Spleen (tissue), 7 donors: ENCODE measurements around the gene COLEC12.

Source experiments
- POLR2A ChIP-seq, 3 donors: fragments of 450-650 bp; IDR thresholded peaks; one replicate each; pipeline ENCODE4 v1.5.1; 2017; ENCODE audit warnings: antibody characterized with exemption in 3 of 3, mild to moderate bottlenecking in 1 of 3
- POLR2AphosphoS5 ChIP-seq, 3 donors: sonication (generic); formaldehyde crosslinking; IDR thresholded peaks; one replicate each; pipeline ENCODE4 v1.5.1; 2017; ENCODE audit warnings: antibody characterized with exemption in 3 of 3
- TF ChIP-seq, protein P1 (sequence below), 11 experiments: fragments of 200-600 bp in 7 of 11; fragments of 450-650 bp in 4 of 11; sonication (generic) in 4 of 11; IDR thresholded peaks in 8 of 11; conservative IDR thresholded peaks in 3 of 11; 1 replicate in 7 of 11; 2 replicates in 4 of 11; pipeline versions ENCODE4 v1.4.0 to v1.8.0; 2016 to 2021; ENCODE audit warnings: antibody characterized with exemption in 11 of 11, inconsistent platforms in 4 of 11, mild to moderate bottlenecking in 1 of 11
- donor health status: DM: no; HTN: no; CAD: no; lungs with moderate emphysema.
- donor health status: DM: no; HTN: no; CAD: no.
- donor health status: DM: no; HTN: no; CAD: no.

GRCh38 chr18:395456-396250 lies 104.8 kb downstream of the COLEC12 start:
- TF ChIP-seq, protein P1, sequence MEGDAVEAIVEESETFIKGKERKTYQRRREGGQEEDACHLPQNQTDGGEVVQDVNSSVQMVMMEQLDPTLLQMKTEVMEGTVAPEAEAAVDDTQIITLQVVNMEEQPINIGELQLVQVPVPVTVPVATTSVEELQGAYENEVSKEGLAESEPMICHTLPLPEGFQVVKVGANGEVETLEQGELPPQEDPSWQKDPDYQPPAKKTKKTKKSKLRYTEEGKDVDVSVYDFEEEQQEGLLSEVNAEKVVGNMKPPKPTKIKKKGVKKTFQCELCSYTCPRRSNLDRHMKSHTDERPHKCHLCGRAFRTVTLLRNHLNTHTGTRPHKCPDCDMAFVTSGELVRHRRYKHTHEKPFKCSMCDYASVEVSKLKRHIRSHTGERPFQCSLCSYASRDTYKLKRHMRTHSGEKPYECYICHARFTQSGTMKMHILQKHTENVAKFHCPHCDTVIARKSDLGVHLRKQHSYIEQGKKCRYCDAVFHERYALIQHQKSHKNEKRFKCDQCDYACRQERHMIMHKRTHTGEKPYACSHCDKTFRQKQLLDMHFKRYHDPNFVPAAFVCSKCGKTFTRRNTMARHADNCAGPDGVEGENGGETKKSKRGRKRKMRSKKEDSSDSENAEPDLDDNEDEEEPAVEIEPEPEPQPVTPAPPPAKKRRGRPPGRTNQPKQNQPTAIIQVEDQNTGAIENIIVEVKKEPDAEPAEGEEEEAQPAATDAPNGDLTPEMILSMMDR (IDR thresholded peaks at IDR 0.05 in 8 of 11, conservative IDR thresholded peaks at IDR 0.05 in 3 of 11), result no peak
- no peak for TF ChIP-seq POLR2A (IDR thresholded peaks at IDR 0.05)
- TF ChIP-seq POLR2AphosphoS5 (IDR thresholded peaks at IDR 0.05), result no peak
